Liver (tissue), 9 donors: ENCODE results near the gene TATDN2. TPM values are rescaled to one million over a fixed set of nuclear protein-coding genes. Genes with fewer than 3 reads are reported as not detected.

Experiments
- DNase-seq: peaks from one replicate; pipeline ENCODE4 v3.0.0-alpha.2; 2017; ENCODE audit warnings: low spot score
- H3K27ac ChIP-seq, 2 donors: one replicate each; pipeline ENCODE4 v1.7.0; 2013; ENCODE audit warnings: inconsistent platforms in 2 of 2, low read length in 2 of 2, control low read depth in 1 of 2, low read depth in 1 of 2, mild to moderate bottlenecking in 1 of 2
- H3K27me3 ChIP-seq, 4 donors: one replicate each; pipeline versions ENCODE4 v1.6.1 to v1.7.0; 2013; ENCODE audit warnings: low read length in 3 of 4, inconsistent platforms in 1 of 4, mild to moderate bottlenecking in 1 of 4, moderate library complexity in 1 of 4; ENCODE audit not compliant: control insufficient read depth in 4 of 4, insufficient read depth in 4 of 4
- H3K36me3 ChIP-seq, 4 donors: one replicate each; pipeline versions ENCODE4 v1.6.1 to v1.7.0; 2013; ENCODE audit warnings: low read length in 3 of 4, mild to moderate bottlenecking in 3 of 4, low read depth in 1 of 4, moderate library complexity in 1 of 4; ENCODE audit not compliant: control insufficient read depth in 4 of 4, insufficient read depth in 3 of 4
- H3K4me1 ChIP-seq, 4 donors: one replicate each; pipeline versions ENCODE4 v1.6.1 to v1.7.0; 2013; ENCODE audit warnings: low read length in 3 of 4, mild to moderate bottlenecking in 3 of 4, moderate library complexity in 1 of 4; ENCODE audit not compliant: control insufficient read depth in 4 of 4, insufficient read depth in 4 of 4
- H3K4me3 ChIP-seq, 3 donors: one replicate each; pipeline versions ENCODE4 v1.6.1 to v1.7.0; 2013; ENCODE audit warnings: low read length in 3 of 3, control low read depth in 1 of 3, low read depth in 1 of 3, mild to moderate bottlenecking in 1 of 3
- H3K9ac ChIP-seq, 2 donors: one replicate each; pipeline ENCODE4 v1.7.0; 2013; ENCODE audit warnings: low read length in 2 of 2, mild to moderate bottlenecking in 2 of 2, moderate library complexity in 2 of 2, control low read depth in 1 of 2, low read depth in 1 of 2
- H3K9me3 ChIP-seq, 4 donors: one replicate each; pipeline versions ENCODE4 v1.6.1 to v1.7.0; 2013; ENCODE audit warnings: low read length in 3 of 4; ENCODE audit not compliant: control insufficient read depth in 4 of 4
- EGR1 ChIP-seq, 2 donors: IDR thresholded peaks; 2 replicates each; pipeline ENCODE4 v1.6.1; 2016 to 2018; ENCODE audit warnings: antibody characterized with exemption in 2 of 2, low read depth in 2 of 2
- FOXA1 ChIP-seq: IDR thresholded peaks from 2 replicates; pipeline ENCODE4 v1.6.1; 2016; ENCODE audit warnings: antibody characterized with exemption
- FOXA2 ChIP-seq: IDR thresholded peaks from 2 replicates; pipeline ENCODE4 v1.6.1; 2016; ENCODE audit warnings: antibody characterized with exemption
- GABPA ChIP-seq, 2 donors: IDR thresholded peaks in 1 of 2; conservative IDR thresholded peaks in 1 of 2; 2 replicates each; pipeline ENCODE4 v1.6.1; 2016; ENCODE audit warnings: antibody characterized with exemption in 2 of 2, mild to moderate bottlenecking in 1 of 2, moderate library complexity in 1 of 2
- HNF4A ChIP-seq, 2 donors: conservative IDR thresholded peaks; 2 replicates each; pipeline ENCODE4 v1.6.1; 2016; ENCODE audit warnings: antibody characterized with exemption in 2 of 2, mild to moderate bottlenecking in 2 of 2
- HNF4G ChIP-seq: IDR thresholded peaks from 2 replicates; pipeline ENCODE4 v1.6.1; 2016; ENCODE audit warnings: antibody characterized with exemption
- JUND ChIP-seq, 2 donors: IDR thresholded peaks; 2 replicates each; pipeline ENCODE4 v1.6.1; 2016; ENCODE audit warnings: antibody characterized with exemption in 2 of 2
- NR2F2 ChIP-seq: IDR thresholded peaks from 2 replicates; pipeline ENCODE4 v1.6.1; 2016; ENCODE audit warnings: antibody characterized with exemption
- RAD21 ChIP-seq, 2 donors: IDR thresholded peaks; 2 replicates each; pipeline ENCODE4 v1.6.1; 2016; ENCODE audit warnings: antibody characterized with exemption in 2 of 2, mild to moderate bottlenecking in 2 of 2
- RXRA ChIP-seq, 2 donors: IDR thresholded peaks; 2 replicates each; pipeline ENCODE4 v1.6.1; 2017 to 2018; ENCODE audit warnings: antibody characterized with exemption in 2 of 2, mild to moderate bottlenecking in 1 of 2
- SP1 ChIP-seq: IDR thresholded peaks from 2 replicates; pipeline ENCODE4 v1.6.1; 2018; ENCODE audit warnings: antibody characterized with exemption, mild to moderate bottlenecking
- TAF1 ChIP-seq: conservative IDR thresholded peaks from 2 replicates; pipeline ENCODE4 v1.6.1; 2016; ENCODE audit warnings: antibody characterized with exemption, mild to moderate bottlenecking
- YY1 ChIP-seq: IDR thresholded peaks from 2 replicates; pipeline ENCODE4 v1.6.1; 2016; ENCODE audit warnings: antibody characterized with exemption, mild to moderate bottlenecking
- WGBS: extraction: QIAGEN DNeasy Blood & Tissue Kit; methylation state at CpG from one replicate; pipeline ENCODE4 v1.1.7; 2013; 5-methylcytosine and 5-hydroxymethylcytosine counted together
- polyA plus RNA-seq, 2 donors: library from polyadenylated mRNA; stranded (reverse) in 1 of 2; unstranded in 1 of 2; fragments of 200-250 nt in 1 of 2; fragments of >200 nt in 1 of 2; fragmentation: Nextera tagmentation in 1 of 2; extraction: Ambion mirVana in 1 of 2; gene quantifications; one replicate each; pipeline versions ENCODE4 v1.2.1 to v1.2.3, GENCODE V29; 2013 to 2015
- total RNA-seq, 2 donors: library from RNA; depleted of rRNA; stranded (reverse); fragments of >200 nt; gene quantifications; one replicate each; pipeline ENCODE4 v1.2.3, GENCODE V29; 2014
- TF ChIP-seq, protein P1 (sequence below): fragments of 150-350 bp; IDR thresholded peaks from 2 replicates; pipeline ENCODE4 v1.5.1; 2017; ENCODE audit warnings: improper control_type of control experiment, low read depth, low read length; ENCODE audit not compliant: missing input control
- TF ChIP-seq, protein P2 (sequence below): IDR thresholded peaks from 2 replicates; pipeline ENCODE4 v1.6.1; 2016; ENCODE audit warnings: antibody characterized with exemption, mild to moderate bottlenecking
- TF ChIP-seq, protein P3 (sequence below): IDR thresholded peaks from 2 replicates; pipeline ENCODE4 v1.6.1; 2016; ENCODE audit warnings: antibody characterized with exemption
- TF ChIP-seq, protein P4 (sequence below): IDR thresholded peaks from 2 replicates; pipeline ENCODE4 v1.6.1; 2016; ENCODE audit warnings: antibody characterized with exemption
- TF ChIP-seq, protein P5 (sequence below): IDR thresholded peaks from 2 replicates; pipeline ENCODE4 v1.6.1; 2016; ENCODE audit warnings: antibody characterized with exemption
- donor health status: healthy.
- donor health status: healthy.
- donor health status: healthy.
- donor health status: healthy.
- donor health status: healthy.

Gene TATDN2
- total and polyA plus RNA-seq, 4 donors, result 3.7 to 14.2 (median 9.0) TPM

DNA sequence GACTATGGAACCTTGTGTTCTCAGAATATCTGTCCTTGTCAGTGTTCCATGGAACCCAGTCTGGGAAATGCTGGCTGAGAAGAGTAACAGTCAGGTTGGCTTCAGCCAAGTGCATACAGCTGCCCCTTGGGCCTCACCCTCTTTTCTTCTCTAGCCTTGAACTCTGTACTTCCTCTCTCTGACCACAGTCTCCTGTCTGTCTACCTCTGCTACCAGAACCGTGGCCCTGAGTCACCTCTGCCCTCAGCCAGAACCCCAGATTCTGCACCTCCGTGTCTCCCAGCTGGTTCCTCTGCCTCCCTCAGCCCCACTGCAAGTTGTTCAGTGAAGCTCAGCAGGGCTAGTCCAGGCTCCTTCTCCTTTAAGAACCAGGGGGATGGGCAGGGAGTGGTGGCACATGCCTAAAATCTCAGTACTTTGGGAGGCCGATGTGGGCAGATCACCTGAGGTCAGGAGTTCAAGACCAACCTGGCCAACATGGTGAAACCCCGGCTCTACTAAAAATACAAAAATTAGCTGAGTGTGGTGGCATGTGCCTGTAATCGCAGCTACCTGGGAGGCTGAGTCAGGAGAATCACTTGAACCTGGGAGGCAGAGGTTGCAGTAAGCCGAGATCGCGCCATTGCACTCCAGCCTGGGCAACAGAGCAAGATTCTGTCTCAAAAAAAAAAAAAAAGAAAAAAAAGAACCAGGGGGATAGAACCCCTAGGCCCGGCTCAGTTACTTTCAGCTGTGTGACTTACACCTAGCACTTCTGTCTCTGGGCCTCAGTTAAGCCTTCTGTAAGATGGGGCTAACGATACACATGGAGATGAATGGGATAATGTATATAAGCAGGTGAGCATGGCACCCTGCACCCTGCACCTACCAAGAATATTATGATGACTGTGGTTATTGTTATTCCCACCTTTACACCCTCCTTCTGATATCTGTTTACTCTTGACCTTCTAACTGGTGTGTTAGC is 24.3 kb upstream of the TATDN2 start:
- peaks cover 0 to 18% (median 3%) of the 10 kb centered on the region in 4 donors for H3K36me3 ChIP-seq
- WGBS, result 73% methylated on average over 10 of the region's 10 CpGs
- H3K27me3 ChIP-seq, result no peaks in the 10 kb centered on the region
- H3K4me3 ChIP-seq, result no peak overlapping the region
- no peaks in the 10 kb centered on the region for H3K9me3 ChIP-seq
- DNase-seq, result no peak
- H3K9ac ChIP-seq, result no peak overlapping the region
- H3K4me1 ChIP-seq, result peaks cover 5 to 10% (median 6%) of the 10 kb centered on the region in 4 donors
- no peak for TF ChIP-seq HNF4G
- H3K27ac ChIP-seq, result peak overlapping the region in 1 of 2 donors; percentile 9

DNA sequence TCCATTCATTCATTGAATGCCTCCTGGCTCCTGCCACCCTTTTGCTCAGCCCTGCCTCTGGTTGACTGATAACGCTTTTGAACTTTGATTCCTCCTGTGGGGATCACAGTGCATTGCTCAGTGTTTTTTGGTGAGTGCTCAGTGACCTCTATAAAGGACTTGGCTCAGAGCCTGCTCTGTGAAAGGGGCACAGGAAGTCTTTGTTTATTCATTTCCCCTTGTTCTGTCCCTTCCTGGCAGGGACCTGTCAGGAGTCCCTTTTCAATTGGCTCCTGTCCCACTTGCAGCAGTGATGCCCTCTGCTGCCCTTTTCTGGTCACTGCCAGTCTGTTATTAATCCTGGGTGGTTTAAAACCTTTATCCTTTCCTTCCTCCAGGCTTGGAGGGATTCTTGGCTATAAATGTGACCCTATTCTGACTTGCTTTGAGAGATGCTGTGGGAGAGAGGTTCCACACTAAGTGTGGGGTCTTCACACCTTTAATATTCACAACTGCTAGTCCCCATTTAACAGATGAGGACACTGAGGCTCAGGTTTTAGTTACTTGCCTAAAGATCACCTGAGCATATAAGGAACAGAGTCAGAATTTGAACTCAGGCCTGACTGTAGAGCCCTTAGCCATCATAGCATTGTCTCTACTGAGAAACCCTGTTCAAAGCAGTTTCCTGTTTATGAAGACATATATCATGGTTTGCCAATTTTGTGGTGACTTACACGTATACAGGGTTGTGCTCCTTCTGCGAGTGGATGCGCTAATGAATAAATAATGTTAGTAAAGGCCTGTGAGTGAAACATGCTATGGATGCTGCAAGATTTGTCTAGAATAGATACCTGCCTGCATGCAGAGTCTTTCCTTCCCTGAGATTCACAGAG is 23.2 kb upstream of the TATDN2 start:
- DNase-seq, result peak; percentile 73
- Histone ChIP-seq H3K9ac (peak overlapping the region; percentile 4 to 39), H3K27ac (peak overlapping the region; percentile 37 to 62), H3K27me3 (no peaks in the 10 kb centered on the region), H3K9me3 (no peaks in the 10 kb centered on the region), H3K36me3 (peaks cover 0 to 16% (median 2%) of the 10 kb centered on the region in 4 donors), H3K4me1 (peaks cover 5 to 10% (median 6%) of the 10 kb centered on the region in 4 donors), H3K4me3 (no peak overlapping the region)
- 46% methylated on average over 4 of the region's 4 CpGs for whole genome bisulfite sequencing
- TF ChIP-seq TAF1, result no peak
- peak; percentile 81 for TF ChIP-seq YY1
- TF ChIP-seq, protein P1, sequence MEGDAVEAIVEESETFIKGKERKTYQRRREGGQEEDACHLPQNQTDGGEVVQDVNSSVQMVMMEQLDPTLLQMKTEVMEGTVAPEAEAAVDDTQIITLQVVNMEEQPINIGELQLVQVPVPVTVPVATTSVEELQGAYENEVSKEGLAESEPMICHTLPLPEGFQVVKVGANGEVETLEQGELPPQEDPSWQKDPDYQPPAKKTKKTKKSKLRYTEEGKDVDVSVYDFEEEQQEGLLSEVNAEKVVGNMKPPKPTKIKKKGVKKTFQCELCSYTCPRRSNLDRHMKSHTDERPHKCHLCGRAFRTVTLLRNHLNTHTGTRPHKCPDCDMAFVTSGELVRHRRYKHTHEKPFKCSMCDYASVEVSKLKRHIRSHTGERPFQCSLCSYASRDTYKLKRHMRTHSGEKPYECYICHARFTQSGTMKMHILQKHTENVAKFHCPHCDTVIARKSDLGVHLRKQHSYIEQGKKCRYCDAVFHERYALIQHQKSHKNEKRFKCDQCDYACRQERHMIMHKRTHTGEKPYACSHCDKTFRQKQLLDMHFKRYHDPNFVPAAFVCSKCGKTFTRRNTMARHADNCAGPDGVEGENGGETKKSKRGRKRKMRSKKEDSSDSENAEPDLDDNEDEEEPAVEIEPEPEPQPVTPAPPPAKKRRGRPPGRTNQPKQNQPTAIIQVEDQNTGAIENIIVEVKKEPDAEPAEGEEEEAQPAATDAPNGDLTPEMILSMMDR, result peak; percentile 96
- TF ChIP-seq, protein P2, sequence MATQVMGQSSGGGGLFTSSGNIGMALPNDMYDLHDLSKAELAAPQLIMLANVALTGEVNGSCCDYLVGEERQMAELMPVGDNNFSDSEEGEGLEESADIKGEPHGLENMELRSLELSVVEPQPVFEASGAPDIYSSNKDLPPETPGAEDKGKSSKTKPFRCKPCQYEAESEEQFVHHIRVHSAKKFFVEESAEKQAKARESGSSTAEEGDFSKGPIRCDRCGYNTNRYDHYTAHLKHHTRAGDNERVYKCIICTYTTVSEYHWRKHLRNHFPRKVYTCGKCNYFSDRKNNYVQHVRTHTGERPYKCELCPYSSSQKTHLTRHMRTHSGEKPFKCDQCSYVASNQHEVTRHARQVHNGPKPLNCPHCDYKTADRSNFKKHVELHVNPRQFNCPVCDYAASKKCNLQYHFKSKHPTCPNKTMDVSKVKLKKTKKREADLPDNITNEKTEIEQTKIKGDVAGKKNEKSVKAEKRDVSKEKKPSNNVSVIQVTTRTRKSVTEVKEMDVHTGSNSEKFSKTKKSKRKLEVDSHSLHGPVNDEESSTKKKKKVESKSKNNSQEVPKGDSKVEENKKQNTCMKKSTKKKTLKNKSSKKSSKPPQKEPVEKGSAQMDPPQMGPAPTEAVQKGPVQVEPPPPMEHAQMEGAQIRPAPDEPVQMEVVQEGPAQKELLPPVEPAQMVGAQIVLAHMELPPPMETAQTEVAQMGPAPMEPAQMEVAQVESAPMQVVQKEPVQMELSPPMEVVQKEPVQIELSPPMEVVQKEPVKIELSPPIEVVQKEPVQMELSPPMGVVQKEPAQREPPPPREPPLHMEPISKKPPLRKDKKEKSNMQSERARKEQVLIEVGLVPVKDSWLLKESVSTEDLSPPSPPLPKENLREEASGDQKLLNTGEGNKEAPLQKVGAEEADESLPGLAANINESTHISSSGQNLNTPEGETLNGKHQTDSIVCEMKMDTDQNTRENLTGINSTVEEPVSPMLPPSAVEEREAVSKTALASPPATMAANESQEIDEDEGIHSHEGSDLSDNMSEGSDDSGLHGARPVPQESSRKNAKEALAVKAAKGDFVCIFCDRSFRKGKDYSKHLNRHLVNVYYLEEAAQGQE, result peak; percentile 48
- peak; percentile 95 for TF ChIP-seq SP1
- TF ChIP-seq, protein P3, sequence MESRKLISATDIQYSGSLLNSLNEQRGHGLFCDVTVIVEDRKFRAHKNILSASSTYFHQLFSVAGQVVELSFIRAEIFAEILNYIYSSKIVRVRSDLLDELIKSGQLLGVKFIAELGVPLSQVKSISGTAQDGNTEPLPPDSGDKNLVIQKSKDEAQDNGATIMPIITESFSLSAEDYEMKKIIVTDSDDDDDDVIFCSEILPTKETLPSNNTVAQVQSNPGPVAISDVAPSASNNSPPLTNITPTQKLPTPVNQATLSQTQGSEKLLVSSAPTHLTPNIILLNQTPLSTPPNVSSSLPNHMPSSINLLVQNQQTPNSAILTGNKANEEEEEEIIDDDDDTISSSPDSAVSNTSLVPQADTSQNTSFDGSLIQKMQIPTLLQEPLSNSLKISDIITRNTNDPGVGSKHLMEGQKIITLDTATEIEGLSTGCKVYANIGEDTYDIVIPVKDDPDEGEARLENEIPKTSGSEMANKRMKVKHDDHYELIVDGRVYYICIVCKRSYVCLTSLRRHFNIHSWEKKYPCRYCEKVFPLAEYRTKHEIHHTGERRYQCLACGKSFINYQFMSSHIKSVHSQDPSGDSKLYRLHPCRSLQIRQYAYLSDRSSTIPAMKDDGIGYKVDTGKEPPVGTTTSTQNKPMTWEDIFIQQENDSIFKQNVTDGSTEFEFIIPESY, result peak; percentile 91
- TF ChIP-seq EGR1 (IDR thresholded peaks at IDR 0.05; ENCODE audit: low read depth in 2 of 2), result peak; percentile 82 to 84
- TF ChIP-seq HNF4A (conservative IDR thresholded peaks at IDR 0.05), result peak; percentile 96 to 98
- TF ChIP-seq FOXA2, result peak; percentile 93
- TF ChIP-seq NR2F2, result peak; percentile 93
- TF ChIP-seq RAD21 (IDR thresholded peaks at IDR 0.05), result peak; percentile 98
- TF ChIP-seq JUND (IDR thresholded peaks at IDR 0.05), result peak; percentile 78 to 94
- TF ChIP-seq, protein P4, sequence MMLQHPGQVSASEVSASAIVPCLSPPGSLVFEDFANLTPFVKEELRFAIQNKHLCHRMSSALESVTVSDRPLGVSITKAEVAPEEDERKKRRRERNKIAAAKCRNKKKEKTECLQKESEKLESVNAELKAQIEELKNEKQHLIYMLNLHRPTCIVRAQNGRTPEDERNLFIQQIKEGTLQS, result peak; percentile 88
- TF ChIP-seq FOXA1, result peak; percentile 90
- TF ChIP-seq RXRA (IDR thresholded peaks at IDR 0.05), result peak; percentile 96 to 98
- TF ChIP-seq HNF4G, result peak; percentile 93
- peak; percentile 52 to 78 for TF ChIP-seq GABPA (IDR thresholded peaks at IDR 0.05 in 1 of 2, conservative IDR thresholded peaks at IDR 0.05 in 1 of 2)
- TF ChIP-seq, protein P5, sequence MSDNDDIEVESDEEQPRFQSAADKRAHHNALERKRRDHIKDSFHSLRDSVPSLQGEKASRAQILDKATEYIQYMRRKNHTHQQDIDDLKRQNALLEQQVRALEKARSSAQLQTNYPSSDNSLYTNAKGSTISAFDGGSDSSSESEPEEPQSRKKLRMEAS, result peak; percentile 96
